Measurements from ENCODE around the gene MAP3K14. TPM values are rescaled to one million over a fixed set of nuclear protein-coding genes. Genes with fewer than 3 reads are reported as not detected.

Gene MAP3K14
- total RNA-seq, 1 experiment from 2014 or later, result 16.4 TPM

GRCh38 chr17:45291171-45291805 lies 25.5 kb downstream of the MAP3K14 start:
- Histone ChIP-seq H3K9me2 (ENCODE audit: insufficient read depth) (no peaks in the 10 kb centered on the region), H2AFZ (ENCODE audit: low read depth, low read length, poor library complexity, severe bottlenecking) (no peak overlapping the region), H3K27me3 (ENCODE audit: insufficient read depth, low read length) (no peaks in the 10 kb centered on the region), H3K4me3 (replicated peaks in 1 of 2; ENCODE audit: low read depth in 1 of 2, low read length in 2 of 2) (no peak overlapping the region), H3K36me3 (ENCODE audit: control insufficient read depth in 1 of 2, insufficient read depth in 2 of 2, low read length in 2 of 2) (peaks cover 18 to 43% of the 10 kb centered on the region in 2 experiments; a peak in 3 of 4 replicates), H4K20me1 (ENCODE audit: insufficient read depth) (peaks cover 20% of the 10 kb centered on the region; the same call in 1 of the 2 replicates), H3K4me2 (ENCODE audit: low read length) (no peak overlapping the region), H3K9ac (ENCODE audit: low read length) (no peak overlapping the region), H3K79me2 (ENCODE audit: insufficient read depth, low read length) (peaks cover 75% of the 10 kb centered on the region), H3K27ac (ENCODE audit: low read depth, low read length) (no peak overlapping the region), H3K9me3 (ENCODE audit: control insufficient read depth in 1 of 2, insufficient read depth in 1 of 2, low read depth in 1 of 2, low read length in 2 of 2) (no peaks in the 10 kb centered on the region), H3K4me1 (ENCODE audit: control insufficient read depth in 1 of 2, insufficient read depth in 2 of 2, low read length in 2 of 2) (peaks cover 29 to 39% of the 10 kb centered on the region in 2 experiments)
- no peak for TF ChIP-seq YY1 (IDR thresholded peaks at IDR 0.05; ENCODE audit: extremely low read depth, insufficient replicate concordance, low read depth, low read length)
- no peak for TF ChIP-seq POLR2AphosphoS5 (IDR thresholded peaks at IDR 0.05; ENCODE audit: low read depth, low read length)
- TF ChIP-seq EGR1 (IDR thresholded peaks at IDR 0.05; ENCODE audit: low read depth), result no peak
- TF ChIP-seq MAX (IDR thresholded peaks at IDR 0.05), result no peak
- TF ChIP-seq EZH2 (IDR thresholded peaks at IDR 0.05), result no peak
- TF ChIP-seq SIN3A (IDR thresholded peaks at IDR 0.05; ENCODE audit: low read depth), result no peak
- TF ChIP-seq FOSL1 (IDR thresholded peaks at IDR 0.05; ENCODE audit: low read depth), result no peak
- no peak for TF ChIP-seq CTCF (IDR thresholded peaks at IDR 0.05 in 2 of 3, conservative IDR thresholded peaks at IDR 0.05 in 1 of 3; ENCODE audit: borderline replicate concordance in 1 of 3, insufficient read depth in 1 of 3, low read depth in 2 of 3, low read length in 2 of 3)
- TF ChIP-seq REST (IDR thresholded peaks at IDR 0.05; ENCODE audit: low read depth), result no peak
- no peak for TF ChIP-seq ZNF274 (IDR thresholded peaks at IDR 0.05; ENCODE audit: low read depth, low read length)
- TF ChIP-seq SP1 (IDR thresholded peaks at IDR 0.05; ENCODE audit: low read depth), result no peak
- DNase-seq (ENCODE audit: low read depth, low spot score), result no peak
- intact Hi-C loops (cut with micrococcal nuclease), result no loop called here
- no peak for ATAC-seq
- BruUV-seq (replicated peaks), result no TSS peak
- CTCF ChIA-PET, result no interaction called here
- RAD21 ChIA-PET (ENCODE audit: low non-redundant PET in 1 of 2, low total read pairs in 2 of 2, uncharacterized antibody in 2 of 2, unreplicated experiment in 2 of 2), result no interaction called here
- POLR2A ChIA-PET, result no interaction called here

Measured in HCT116 (cell line).